Endothelial cell of umbilical vein (primary cell): Measurements from ENCODE around the gene TTC1. TPM values are rescaled to one million over a fixed set of nuclear protein-coding genes. Genes with fewer than 3 reads are reported as not detected.

Experiments used
- BruUV-seq: library from RNA; stranded (reverse); fragments of 400-500 nt; replicated peaks from 2 replicates; lab custom pipeline; 2021; lab: Mats Ljungman, UMichigan
- CTCF ChIA-PET: fragments of 300-600, 350-600 bp; sonication (Branson Sonifier 250); formaldehyde crosslinking; loops from one replicate; lab custom pipeline; 2021; ENCODE audit warnings: antibody characterized with exemption, inconsistent platforms; lab: Charles Lee
- POLR2A ChIA-PET: fragments of 300-600, 350-600 bp; sonication (Branson Sonifier 250); formaldehyde crosslinking; loops from one replicate; lab custom pipeline; 2021; ENCODE audit warnings: antibody characterized with exemption, inconsistent platforms; lab: Charles Lee
- DNase-seq: peaks from one replicate; pipeline ENCODE4 v3.0.0-alpha.2; 2011; ENCODE audit warnings: low read depth, low spot score
- FAIRE-seq: peaks from 2 replicates; lab custom pipeline; 2011; peaks lifted over from hg19 to GRCh38; lab: Jason Lieb, UNC
- H2AFZ ChIP-seq: 2 replicates; pipeline ENCODE4 v1.6.0; 2012; ENCODE audit warnings: low read depth, low read length, control low read depth, inconsistent platforms
- H3K27ac ChIP-seq: 2 replicates; pipeline ENCODE4 v1.5.1; 2011; ENCODE audit warnings: low read depth, mild to moderate bottlenecking, control low read depth, low read length, moderate library complexity; ENCODE audit not compliant: insufficient read depth
- H3K27me3 ChIP-seq, 2 experiments: 2 replicates each; pipeline versions ENCODE4 v1.6.0 to v1.6.1; 2011; ENCODE audit warnings: low read length in 2 of 2, mixed read lengths in 1 of 2; ENCODE audit not compliant: control insufficient read depth in 2 of 2, insufficient read depth in 2 of 2
- H3K36me3 ChIP-seq, 2 experiments: 2 replicates in 1 of 2; 3 replicates in 1 of 2; pipeline ENCODE4 v1.5.1; 2011; ENCODE audit warnings: low read length in 2 of 2, mild to moderate bottlenecking in 1 of 2, moderate library complexity in 1 of 2; ENCODE audit not compliant: control insufficient read depth in 2 of 2, insufficient read depth in 2 of 2; ENCODE audit errors: extremely low read depth in 1 of 2
- H3K4me1 ChIP-seq: 3 replicates; pipeline ENCODE4 v1.5.1; 2011; ENCODE audit warnings: mild to moderate bottlenecking, low read length; ENCODE audit not compliant: control insufficient read depth, insufficient read depth; ENCODE audit errors: extremely low read depth
- H3K4me2 ChIP-seq: 2 replicates; pipeline ENCODE4 v1.6.1; 2011; ENCODE audit warnings: low read length, control low read depth, mixed read lengths; ENCODE audit not compliant: insufficient read depth
- H3K4me3 ChIP-seq, 3 experiments: fragments of 200-600 bp in 1 of 3; sonication (generic), shearing (Covaris generic) in 1 of 3; replicated peaks in 1 of 3; 2 replicates each; pipeline ENCODE4 v1.5.1; 2011 to 2016; ENCODE audit warnings: control low read depth in 3 of 3, low read length in 3 of 3, mild to moderate bottlenecking in 2 of 3, inconsistent platforms in 1 of 3, low read depth in 1 of 3, moderate library complexity in 1 of 3; ENCODE audit not compliant: insufficient read depth in 1 of 3
- H3K79me2 ChIP-seq: 2 replicates; pipeline ENCODE4 v1.6.0; 2012; ENCODE audit warnings: low read length, inconsistent platforms; ENCODE audit not compliant: control insufficient read depth, insufficient read depth
- H3K9ac ChIP-seq: replicated peaks from 2 replicates; pipeline ENCODE3; 2011; ENCODE audit warnings: low read length, control low read depth; ENCODE audit not compliant: insufficient read depth; ENCODE audit errors: extremely low read depth
- H3K9me1 ChIP-seq: replicated peaks from 3 replicates; pipeline ENCODE4 v1.6.0; 2011; ENCODE audit warnings: mild to moderate bottlenecking, low read length; ENCODE audit not compliant: control insufficient read depth, insufficient read depth; ENCODE audit errors: extremely low read depth
- H3K9me3 ChIP-seq: replicated peaks from 2 replicates; pipeline ENCODE4 v1.5.1; 2012; ENCODE audit warnings: low read length, inconsistent platforms; ENCODE audit not compliant: control insufficient read depth, insufficient read depth
- H4K20me1 ChIP-seq: replicated peaks from 2 replicates; pipeline ENCODE3; 2011; ENCODE audit warnings: mild to moderate bottlenecking, low read length; ENCODE audit not compliant: control insufficient read depth, insufficient read depth; ENCODE audit errors: extremely low read depth
- EZH2 ChIP-seq: IDR thresholded peaks from 2 replicates; pipeline ENCODE4 v1.6.1; 2012; ENCODE audit warnings: borderline replicate concordance, low read depth, mild to moderate bottlenecking, moderate library complexity, low read length, inconsistent platforms; ENCODE audit not compliant: severe bottlenecking
- FOS ChIP-seq: IDR thresholded peaks from 2 replicates; pipeline ENCODE4 v1.6.1; 2011; ENCODE audit warnings: mild to moderate bottlenecking, low read length, moderate library complexity, borderline replicate concordance; ENCODE audit not compliant: insufficient read depth
- GATA2 ChIP-seq: IDR thresholded peaks from 2 replicates; pipeline ENCODE4 v1.7.0; 2011; ENCODE audit warnings: low read depth, mild to moderate bottlenecking, moderate library complexity, mixed read lengths, low read length; ENCODE audit not compliant: insufficient read length, insufficient read depth
- JUN ChIP-seq: IDR thresholded peaks from 2 replicates; pipeline ENCODE4 v1.6.1; 2011; ENCODE audit warnings: borderline replicate concordance, low read depth; ENCODE audit not compliant: insufficient read length, insufficient read depth
- MYC ChIP-seq: IDR thresholded peaks from one replicate; pipeline ENCODE4 v1.6.1; 2011; ENCODE audit warnings: mild to moderate bottlenecking, low read depth, low read length
- POLR2A ChIP-seq: IDR thresholded peaks from 2 replicates; pipeline ENCODE4 v1.6.1; 2012; ENCODE audit warnings: low read depth, mild to moderate bottlenecking, control low read depth, low read length
- POLR2AphosphoS5 ChIP-seq: IDR thresholded peaks from 2 replicates; pipeline ENCODE4 v1.6.1; 2012; ENCODE audit warnings: low read depth, mild to moderate bottlenecking, control low read depth, low read length, moderate library complexity; ENCODE audit not compliant: insufficient read depth
- dilution Hi-C: fragments of 300-500 bp; cut with MboI; formaldehyde crosslinking; loops from one replicate; pipeline ENCODE4 v1.15.0; 2019; ENCODE audit warnings: low sequenced_read_pairs; ENCODE audit not compliant: extremely low pct_ligation_motif_present
- intact Hi-C: fragments of 100-400 bp; cut with micrococcal nuclease; formaldehyde crosslinking; loops from one replicate; pipeline ENCODE4 v1.10.0; 2022
- polyA plus RNA-seq, 4 experiments: library from polyadenylated mRNA; depleted of rRNA in 3 of 4; stranded (reverse) in 3 of 4; unstranded in 1 of 4; fragments of >200 nt; gene quantifications; 2 replicates each; pipeline versions ENCODE4 v1.2.1 to v1.2.3, GENCODE V29; 2011 to 2012; ENCODE audit warnings: missing spikeins in 1 of 4
- total RNA-seq: library from RNA; stranded (reverse); gene quantifications from 2 replicates; pipeline ENCODE4 v1.2.3, GENCODE V29; 2021
- TF ChIP-seq, protein P1 (sequence below): IDR thresholded peaks from 2 replicates; pipeline ENCODE4 v1.6.1; 2011; ENCODE audit not compliant: insufficient read depth, insufficient read length
- TF ChIP-seq, protein P2 (sequence below), 2 donors: IDR thresholded peaks; 1 replicate in 1 of 2; 2 replicates in 1 of 2; pipeline ENCODE4 v1.5.1; 2011; ENCODE audit warnings: low read length in 2 of 2, mild to moderate bottlenecking in 2 of 2, moderate library complexity in 2 of 2, control low read depth in 1 of 2, inconsistent platforms in 1 of 2, low read depth in 1 of 2; ENCODE audit not compliant: insufficient read depth in 1 of 2; ENCODE audit errors: extremely low read depth in 1 of 2

The TTC1 gene
- total and polyA plus RNA-seq, 2 donors (not counting 3 experiments of a cell fraction or from before 2014, with no cell fraction given), result 23.9 to 62.6 TPM

DNA sequence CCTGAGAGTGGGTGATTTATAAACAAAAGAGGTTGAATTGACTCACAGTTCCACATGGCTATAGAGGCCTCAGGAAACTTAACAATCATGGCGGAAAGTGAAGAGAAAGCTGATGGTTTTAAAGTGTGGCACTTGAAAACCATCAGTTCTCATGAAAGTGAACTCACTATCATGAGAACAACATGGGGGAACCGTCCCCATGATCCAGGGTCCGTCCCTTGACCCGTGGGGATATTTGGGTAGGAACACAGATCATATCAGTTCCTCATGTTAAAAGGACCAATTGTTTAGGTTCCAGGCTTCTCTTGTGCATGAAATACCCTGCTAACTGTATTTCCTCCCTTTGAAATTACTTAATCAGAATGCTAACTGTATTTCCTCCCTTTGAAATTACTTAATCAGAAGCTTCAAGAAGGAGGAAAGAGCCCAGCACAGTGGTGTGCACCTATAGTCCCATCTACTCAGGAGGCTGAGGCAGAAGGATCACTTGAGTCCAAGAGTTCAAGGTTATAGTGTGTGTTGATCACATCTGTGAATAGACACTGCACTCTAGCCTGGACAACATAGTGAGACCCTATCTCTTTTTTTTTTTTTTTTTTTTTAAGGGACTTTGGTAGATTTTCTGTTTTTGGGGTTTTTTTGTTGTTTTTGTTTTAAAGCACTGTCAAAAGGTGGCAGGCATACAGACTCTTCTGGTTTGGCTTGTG lies 24.8 kb downstream of the TTC1 start:
- peak; percentile 24 for DNase-seq
- H3K36me3 ChIP-seq, result peaks cover 5 to 13% of the 10 kb centered on the region in 2 experiments
- ChIA-PET POLR2A (no interaction called here), CTCF (interaction anchor here (0.7 to 2.7 kb wide), 4 partner anchors 8 to 312 kb away, joined by 3 to 13 read pairs (median 4); no protein-coding TSS in a partner anchor)
- H3K4me1 ChIP-seq, result peaks cover 6% of the 10 kb centered on the region
- H2AFZ ChIP-seq, result no peak overlapping the region
- H3K4me3 ChIP-seq, result no peak overlapping the region
- no peaks in the 10 kb centered on the region for H3K79me2 ChIP-seq
- dilution Hi-C loops, result no loop called here
- no peaks in the 10 kb centered on the region for H4K20me1 ChIP-seq
- peak; percentile 52 for FAIRE-seq
- no peaks in the 10 kb centered on the region for H3K9me3 ChIP-seq
- no peak overlapping the region for H3K4me2 ChIP-seq
- no peak overlapping the region for H3K9ac ChIP-seq
- intact Hi-C loops, result no loop called here
- H3K27ac ChIP-seq, result no peak overlapping the region
- peaks cover 3% of the 10 kb centered on the region for H3K9me1 ChIP-seq
- BruUV-seq, result no TSS peak
- TF ChIP-seq MYC, result no peak
- TF ChIP-seq POLR2A, result no peak
- no peak for TF ChIP-seq GATA2
- no peak for TF ChIP-seq POLR2AphosphoS5
- TF ChIP-seq, protein P1, sequence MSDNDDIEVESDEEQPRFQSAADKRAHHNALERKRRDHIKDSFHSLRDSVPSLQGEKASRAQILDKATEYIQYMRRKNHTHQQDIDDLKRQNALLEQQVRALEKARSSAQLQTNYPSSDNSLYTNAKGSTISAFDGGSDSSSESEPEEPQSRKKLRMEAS, result no peak
- no peak for TF ChIP-seq JUN
- no peak for TF ChIP-seq EZH2
- TF ChIP-seq, protein P2, sequence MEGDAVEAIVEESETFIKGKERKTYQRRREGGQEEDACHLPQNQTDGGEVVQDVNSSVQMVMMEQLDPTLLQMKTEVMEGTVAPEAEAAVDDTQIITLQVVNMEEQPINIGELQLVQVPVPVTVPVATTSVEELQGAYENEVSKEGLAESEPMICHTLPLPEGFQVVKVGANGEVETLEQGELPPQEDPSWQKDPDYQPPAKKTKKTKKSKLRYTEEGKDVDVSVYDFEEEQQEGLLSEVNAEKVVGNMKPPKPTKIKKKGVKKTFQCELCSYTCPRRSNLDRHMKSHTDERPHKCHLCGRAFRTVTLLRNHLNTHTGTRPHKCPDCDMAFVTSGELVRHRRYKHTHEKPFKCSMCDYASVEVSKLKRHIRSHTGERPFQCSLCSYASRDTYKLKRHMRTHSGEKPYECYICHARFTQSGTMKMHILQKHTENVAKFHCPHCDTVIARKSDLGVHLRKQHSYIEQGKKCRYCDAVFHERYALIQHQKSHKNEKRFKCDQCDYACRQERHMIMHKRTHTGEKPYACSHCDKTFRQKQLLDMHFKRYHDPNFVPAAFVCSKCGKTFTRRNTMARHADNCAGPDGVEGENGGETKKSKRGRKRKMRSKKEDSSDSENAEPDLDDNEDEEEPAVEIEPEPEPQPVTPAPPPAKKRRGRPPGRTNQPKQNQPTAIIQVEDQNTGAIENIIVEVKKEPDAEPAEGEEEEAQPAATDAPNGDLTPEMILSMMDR (IDR thresholded peaks at IDR 0.05; ENCODE audit: extremely low read depth in 1 of 2, insufficient read depth in 1 of 2, low read depth in 1 of 2, low read length in 2 of 2), result no peak
- no peak for TF ChIP-seq FOS
- no peaks in the 10 kb centered on the region for H3K27me3 ChIP-seq
